ENCODE measurements around the gene FAM163A. TPM values are rescaled to one million over a fixed set of nuclear protein-coding genes. Genes with fewer than 3 reads are reported as not detected.

FAM163A gene
- total RNA-seq, 1 experiment from 2014 or later, result not detected

DNA sequence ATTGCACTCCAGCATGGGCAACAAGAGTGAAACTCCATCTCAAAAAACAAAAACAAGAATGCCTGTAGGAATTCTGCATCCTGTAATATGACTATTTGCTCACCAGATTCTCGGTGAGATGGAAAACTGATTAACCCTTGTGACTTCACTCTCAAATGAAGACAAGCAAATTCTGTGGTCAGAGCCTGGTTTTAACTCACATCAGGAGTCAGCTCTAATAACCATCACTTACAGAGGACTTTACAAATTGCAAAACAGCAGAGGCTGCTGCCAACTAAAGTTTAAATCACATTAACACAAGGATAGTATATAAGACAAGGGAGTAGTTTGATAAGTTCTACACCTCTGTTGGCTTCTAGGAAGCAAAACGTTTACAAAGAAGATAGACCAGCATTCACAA is 35.7 kb upstream of the FAM163A start:
- H3K9me2 ChIP-seq (ENCODE audit: insufficient read depth), result no peaks in the 10 kb centered on the region
- no peak overlapping the region for H2AFZ ChIP-seq (ENCODE audit: low read depth, low read length, poor library complexity, severe bottlenecking)
- TF ChIP-seq, protein P1, sequence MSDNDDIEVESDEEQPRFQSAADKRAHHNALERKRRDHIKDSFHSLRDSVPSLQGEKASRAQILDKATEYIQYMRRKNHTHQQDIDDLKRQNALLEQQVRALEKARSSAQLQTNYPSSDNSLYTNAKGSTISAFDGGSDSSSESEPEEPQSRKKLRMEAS (IDR thresholded peaks at IDR 0.05), result no peak
- TF ChIP-seq JUND (IDR thresholded peaks at IDR 0.05), result no peak
- TF ChIP-seq, protein P2, sequence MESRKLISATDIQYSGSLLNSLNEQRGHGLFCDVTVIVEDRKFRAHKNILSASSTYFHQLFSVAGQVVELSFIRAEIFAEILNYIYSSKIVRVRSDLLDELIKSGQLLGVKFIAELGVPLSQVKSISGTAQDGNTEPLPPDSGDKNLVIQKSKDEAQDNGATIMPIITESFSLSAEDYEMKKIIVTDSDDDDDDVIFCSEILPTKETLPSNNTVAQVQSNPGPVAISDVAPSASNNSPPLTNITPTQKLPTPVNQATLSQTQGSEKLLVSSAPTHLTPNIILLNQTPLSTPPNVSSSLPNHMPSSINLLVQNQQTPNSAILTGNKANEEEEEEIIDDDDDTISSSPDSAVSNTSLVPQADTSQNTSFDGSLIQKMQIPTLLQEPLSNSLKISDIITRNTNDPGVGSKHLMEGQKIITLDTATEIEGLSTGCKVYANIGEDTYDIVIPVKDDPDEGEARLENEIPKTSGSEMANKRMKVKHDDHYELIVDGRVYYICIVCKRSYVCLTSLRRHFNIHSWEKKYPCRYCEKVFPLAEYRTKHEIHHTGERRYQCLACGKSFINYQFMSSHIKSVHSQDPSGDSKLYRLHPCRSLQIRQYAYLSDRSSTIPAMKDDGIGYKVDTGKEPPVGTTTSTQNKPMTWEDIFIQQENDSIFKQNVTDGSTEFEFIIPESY (IDR thresholded peaks at IDR 0.05; ENCODE audit: extremely low read depth, insufficient replicate concordance, low read length), result no peak
- TF ChIP-seq EZH2 (IDR thresholded peaks at IDR 0.05), result no peak
- TF ChIP-seq POLR2A (IDR thresholded peaks at IDR 0.05; ENCODE audit: borderline replicate concordance, extremely low read depth, insufficient read depth, insufficient read length), result no peak
- TF ChIP-seq, protein P3, sequence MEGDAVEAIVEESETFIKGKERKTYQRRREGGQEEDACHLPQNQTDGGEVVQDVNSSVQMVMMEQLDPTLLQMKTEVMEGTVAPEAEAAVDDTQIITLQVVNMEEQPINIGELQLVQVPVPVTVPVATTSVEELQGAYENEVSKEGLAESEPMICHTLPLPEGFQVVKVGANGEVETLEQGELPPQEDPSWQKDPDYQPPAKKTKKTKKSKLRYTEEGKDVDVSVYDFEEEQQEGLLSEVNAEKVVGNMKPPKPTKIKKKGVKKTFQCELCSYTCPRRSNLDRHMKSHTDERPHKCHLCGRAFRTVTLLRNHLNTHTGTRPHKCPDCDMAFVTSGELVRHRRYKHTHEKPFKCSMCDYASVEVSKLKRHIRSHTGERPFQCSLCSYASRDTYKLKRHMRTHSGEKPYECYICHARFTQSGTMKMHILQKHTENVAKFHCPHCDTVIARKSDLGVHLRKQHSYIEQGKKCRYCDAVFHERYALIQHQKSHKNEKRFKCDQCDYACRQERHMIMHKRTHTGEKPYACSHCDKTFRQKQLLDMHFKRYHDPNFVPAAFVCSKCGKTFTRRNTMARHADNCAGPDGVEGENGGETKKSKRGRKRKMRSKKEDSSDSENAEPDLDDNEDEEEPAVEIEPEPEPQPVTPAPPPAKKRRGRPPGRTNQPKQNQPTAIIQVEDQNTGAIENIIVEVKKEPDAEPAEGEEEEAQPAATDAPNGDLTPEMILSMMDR (IDR thresholded peaks at IDR 0.05 in 2 of 3, conservative IDR thresholded peaks at IDR 0.05 in 1 of 3; ENCODE audit: borderline replicate concordance in 1 of 3, insufficient read depth in 1 of 3, low read depth in 2 of 3, low read length in 2 of 3), result no peak
- no peak for TF ChIP-seq CEBPB (IDR thresholded peaks at IDR 0.05; ENCODE audit: low read depth)
- TF ChIP-seq, protein P4, sequence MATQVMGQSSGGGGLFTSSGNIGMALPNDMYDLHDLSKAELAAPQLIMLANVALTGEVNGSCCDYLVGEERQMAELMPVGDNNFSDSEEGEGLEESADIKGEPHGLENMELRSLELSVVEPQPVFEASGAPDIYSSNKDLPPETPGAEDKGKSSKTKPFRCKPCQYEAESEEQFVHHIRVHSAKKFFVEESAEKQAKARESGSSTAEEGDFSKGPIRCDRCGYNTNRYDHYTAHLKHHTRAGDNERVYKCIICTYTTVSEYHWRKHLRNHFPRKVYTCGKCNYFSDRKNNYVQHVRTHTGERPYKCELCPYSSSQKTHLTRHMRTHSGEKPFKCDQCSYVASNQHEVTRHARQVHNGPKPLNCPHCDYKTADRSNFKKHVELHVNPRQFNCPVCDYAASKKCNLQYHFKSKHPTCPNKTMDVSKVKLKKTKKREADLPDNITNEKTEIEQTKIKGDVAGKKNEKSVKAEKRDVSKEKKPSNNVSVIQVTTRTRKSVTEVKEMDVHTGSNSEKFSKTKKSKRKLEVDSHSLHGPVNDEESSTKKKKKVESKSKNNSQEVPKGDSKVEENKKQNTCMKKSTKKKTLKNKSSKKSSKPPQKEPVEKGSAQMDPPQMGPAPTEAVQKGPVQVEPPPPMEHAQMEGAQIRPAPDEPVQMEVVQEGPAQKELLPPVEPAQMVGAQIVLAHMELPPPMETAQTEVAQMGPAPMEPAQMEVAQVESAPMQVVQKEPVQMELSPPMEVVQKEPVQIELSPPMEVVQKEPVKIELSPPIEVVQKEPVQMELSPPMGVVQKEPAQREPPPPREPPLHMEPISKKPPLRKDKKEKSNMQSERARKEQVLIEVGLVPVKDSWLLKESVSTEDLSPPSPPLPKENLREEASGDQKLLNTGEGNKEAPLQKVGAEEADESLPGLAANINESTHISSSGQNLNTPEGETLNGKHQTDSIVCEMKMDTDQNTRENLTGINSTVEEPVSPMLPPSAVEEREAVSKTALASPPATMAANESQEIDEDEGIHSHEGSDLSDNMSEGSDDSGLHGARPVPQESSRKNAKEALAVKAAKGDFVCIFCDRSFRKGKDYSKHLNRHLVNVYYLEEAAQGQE (IDR thresholded peaks at IDR 0.05; ENCODE audit: low read depth), result no peak
- no peak for TF ChIP-seq FOSL1 (IDR thresholded peaks at IDR 0.05; ENCODE audit: low read depth)
- no peak for TF ChIP-seq POLR2AphosphoS5 (IDR thresholded peaks at IDR 0.05; ENCODE audit: low read depth, low read length)
- TF ChIP-seq TCF7L2 (IDR thresholded peaks at IDR 0.05; ENCODE audit: borderline replicate concordance, extremely low read depth, insufficient read depth, insufficient read length), result no peak
- no peak for TF ChIP-seq EGR1 (IDR thresholded peaks at IDR 0.05; ENCODE audit: low read depth)
- TF ChIP-seq, protein P5, sequence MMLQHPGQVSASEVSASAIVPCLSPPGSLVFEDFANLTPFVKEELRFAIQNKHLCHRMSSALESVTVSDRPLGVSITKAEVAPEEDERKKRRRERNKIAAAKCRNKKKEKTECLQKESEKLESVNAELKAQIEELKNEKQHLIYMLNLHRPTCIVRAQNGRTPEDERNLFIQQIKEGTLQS (IDR thresholded peaks at IDR 0.05), result no peak
- no peak for TF ChIP-seq ZNF274 (IDR thresholded peaks at IDR 0.05; ENCODE audit: low read depth, low read length)
- TF ChIP-seq RAD21 (IDR thresholded peaks at IDR 0.05; ENCODE audit: low read depth), result no peak
- intact Hi-C loops (cut with micrococcal nuclease), result loop anchor here (5.0 to 10.0 kb wide), 3 partner anchors 160 to 775 kb away; partner anchors contain the start of gene CEP350
- H3K79me2 ChIP-seq (ENCODE audit: insufficient read depth, low read length), result no peaks in the 10 kb centered on the region
- H3K27ac ChIP-seq (ENCODE audit: low read depth, low read length), result no peak overlapping the region
- H4K20me1 ChIP-seq (ENCODE audit: insufficient read depth), result no peaks in the 10 kb centered on the region
- no TSS peak for BruUV-seq (replicated peaks)
- ChIA-PET CTCF (interaction anchor here (1.8 to 12.3 kb wide), 3 partner anchors 16 to 110 kb away, joined by 5 to 479 read pairs (median 5); no protein-coding TSS in a partner anchor), POLR2A (interaction anchor here (1.9 kb wide), 1 partner anchor 103 kb away, joined by 7 read pairs; no protein-coding TSS in a partner anchor), RAD21 (ENCODE audit: low non-redundant PET in 1 of 2, low total read pairs in 2 of 2, uncharacterized antibody in 2 of 2, unreplicated experiment in 2 of 2) (interaction anchor here in 1 of 2 experiments (1.9 kb wide), 1 partner anchor 103 kb away, joined by 22 read pairs; no protein-coding TSS in a partner anchor)
- H3K27me3 ChIP-seq (ENCODE audit: insufficient read depth, low read length), result no peaks in the 10 kb centered on the region
- H3K9me3 ChIP-seq (ENCODE audit: control insufficient read depth in 1 of 2, insufficient read depth in 1 of 2, low read depth in 1 of 2, low read length in 2 of 2), result no peaks in the 10 kb centered on the region
- H3K4me2 ChIP-seq (ENCODE audit: low read length), result no peak overlapping the region
- H3K36me3 ChIP-seq (ENCODE audit: control insufficient read depth in 1 of 2, insufficient read depth in 2 of 2, low read length in 2 of 2), result no peaks in the 10 kb centered on the region
- no peak for ATAC-seq
- H3K4me3 ChIP-seq (replicated peaks in 1 of 2; ENCODE audit: low read depth in 1 of 2, low read length in 2 of 2), result no peak overlapping the region
- no peaks in the 10 kb centered on the region for H3K4me1 ChIP-seq (ENCODE audit: control insufficient read depth in 1 of 2, insufficient read depth in 2 of 2, low read length in 2 of 2)
- H3K9ac ChIP-seq (ENCODE audit: low read length), result no peak overlapping the region
- DNase-seq (ENCODE audit: low read depth, low spot score), result no peak
